HTERT RPE-1 (cell line): ENCODE results near the gene PRKD2.

Source experiments
- in situ Hi-C: fragments of 300-500 bp; cut with MboI; formaldehyde crosslinking; loops from 4 replicates; pipeline ENCODE4 v1.14.3; 2020; ENCODE audit warnings: low sequenced_read_pairs

Gene PRKD2

DNA sequence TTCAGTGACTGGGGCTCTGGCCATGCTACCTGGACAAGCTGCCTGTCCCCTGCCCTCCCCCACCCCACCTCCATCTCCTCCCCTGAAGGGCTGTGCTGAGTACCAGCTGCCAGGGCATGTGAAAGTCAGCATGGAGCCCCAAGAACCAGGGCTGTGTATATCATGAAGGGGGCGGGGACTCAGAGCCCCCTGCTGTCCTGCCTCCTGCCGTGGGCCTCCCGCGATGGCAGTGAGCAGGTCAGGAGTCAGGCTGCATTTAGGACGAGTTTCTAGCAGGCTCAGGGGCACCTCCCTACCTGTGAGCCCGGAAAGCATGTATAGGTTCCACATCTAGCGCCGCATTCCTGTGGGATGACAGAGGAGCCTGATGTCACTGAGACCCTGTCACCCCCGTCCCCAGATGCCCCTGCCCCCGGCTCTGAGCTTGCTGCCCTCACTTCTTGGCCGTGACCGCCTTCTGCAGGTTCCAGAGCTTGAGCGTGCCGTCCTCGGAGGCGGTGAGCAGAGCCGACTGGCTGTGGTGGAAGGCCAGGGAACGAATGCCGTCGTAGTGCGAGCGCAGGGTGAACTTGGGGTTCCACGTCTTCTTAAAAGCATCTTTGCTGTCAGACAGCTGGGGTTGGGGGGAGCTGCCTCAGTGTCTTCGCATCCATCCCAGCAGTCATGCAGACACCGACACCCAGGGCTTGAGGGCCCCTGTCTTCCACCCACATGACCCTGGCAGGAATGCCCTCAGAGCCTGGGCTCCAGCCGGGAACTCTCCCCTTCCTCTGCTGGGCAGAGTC is 8.3 kb upstream of the PRKD2 start:
- in situ Hi-C loops = no loop called here

DNA sequence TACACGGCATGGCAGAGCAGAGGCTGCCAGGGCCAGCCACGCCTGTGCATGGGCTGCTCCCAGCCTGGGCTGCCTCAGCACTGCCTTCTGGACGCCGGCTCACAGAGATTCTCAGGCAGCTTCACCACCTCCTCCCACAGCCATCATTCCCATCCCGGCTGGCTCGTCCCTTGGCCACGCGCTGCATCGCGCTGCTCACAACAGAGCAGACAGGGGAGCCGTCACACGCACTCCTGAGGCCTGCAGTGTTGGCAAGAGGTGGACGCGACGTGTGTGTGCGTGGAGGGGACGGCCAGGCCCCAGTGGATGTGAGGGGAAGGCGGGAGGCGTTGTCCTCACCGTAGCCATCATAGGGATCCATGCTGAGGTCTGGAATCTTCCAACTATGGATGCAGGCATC is 7.6 kb upstream of the PRKD2 start:
- in situ Hi-C loops = no loop called here

DNA sequence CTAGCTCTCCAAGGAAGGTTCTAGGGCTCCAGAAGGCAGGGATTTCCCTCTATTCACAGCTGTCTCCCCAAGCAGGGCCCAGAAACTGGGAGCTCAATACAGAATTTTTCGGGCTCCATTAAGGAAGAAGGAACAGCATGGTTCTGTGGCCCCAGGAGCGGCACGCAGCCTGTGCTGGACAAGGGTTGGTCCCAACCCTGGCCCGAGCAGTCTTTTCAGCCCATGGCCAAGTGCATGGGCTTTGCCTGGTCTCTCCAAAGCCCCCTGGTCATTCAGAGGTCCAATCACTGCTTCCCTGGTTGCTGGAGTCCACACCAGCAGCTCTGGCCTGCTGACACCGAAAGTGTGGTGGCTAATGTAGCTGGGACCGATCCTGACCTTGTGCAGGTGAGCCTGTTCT is 6.6 kb upstream of the PRKD2 start:
- in situ Hi-C loops = no loop called here

DNA sequence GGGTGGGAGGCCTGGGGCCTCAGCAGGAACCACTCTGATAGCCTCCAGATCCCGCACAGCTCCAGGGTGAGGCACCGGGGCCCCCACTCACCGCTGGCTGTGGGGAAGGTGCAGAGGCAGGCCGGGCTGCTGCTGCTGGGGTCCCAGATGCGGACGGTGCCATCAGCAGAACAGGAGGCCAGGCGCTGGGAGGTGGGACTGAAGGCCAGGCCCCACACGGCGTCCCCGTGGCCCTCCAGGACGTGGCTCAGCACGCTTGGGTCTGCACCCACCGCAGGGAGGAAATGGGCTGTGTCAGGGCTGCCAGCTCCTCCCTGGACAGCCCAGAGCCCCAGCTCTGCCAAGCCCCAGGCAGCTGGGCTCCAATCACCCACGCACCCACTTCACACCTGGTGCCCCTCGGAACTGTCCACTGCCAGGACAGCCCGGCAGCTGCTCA is 6.1 kb upstream of the PRKD2 start:
- in situ Hi-C loops = no loop called here

DNA sequence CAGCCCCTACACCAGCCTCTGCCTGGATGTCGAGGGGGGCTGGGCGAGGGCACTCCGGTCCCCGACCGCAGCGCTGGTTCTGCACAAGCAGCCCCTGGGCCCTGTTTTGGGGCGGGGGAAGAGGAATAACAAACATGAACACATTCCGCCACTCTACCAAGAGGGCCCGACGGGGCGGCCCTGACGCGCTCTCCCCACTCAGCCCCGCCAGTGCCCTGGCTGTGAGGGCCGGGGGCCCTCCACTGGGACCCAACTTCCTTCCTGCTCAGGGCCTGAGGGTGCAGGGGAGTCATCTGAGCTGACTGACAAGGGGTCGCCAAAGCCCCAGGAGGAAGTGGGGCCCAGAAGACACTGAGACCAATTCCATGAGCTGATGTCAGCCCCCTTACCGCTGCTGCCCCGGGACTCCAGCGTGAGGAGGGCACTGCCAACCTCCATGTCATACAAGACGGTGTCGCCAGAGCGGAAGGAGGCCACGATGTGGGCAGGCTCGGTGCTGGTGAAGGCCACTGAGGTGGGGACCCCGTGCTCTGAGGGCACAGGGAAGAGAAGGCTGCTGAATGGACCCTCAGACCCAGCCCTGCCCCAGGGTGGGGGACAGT is 5.6 kb upstream of the PRKD2 start:
- in situ Hi-C loops = no loop called here

DNA sequence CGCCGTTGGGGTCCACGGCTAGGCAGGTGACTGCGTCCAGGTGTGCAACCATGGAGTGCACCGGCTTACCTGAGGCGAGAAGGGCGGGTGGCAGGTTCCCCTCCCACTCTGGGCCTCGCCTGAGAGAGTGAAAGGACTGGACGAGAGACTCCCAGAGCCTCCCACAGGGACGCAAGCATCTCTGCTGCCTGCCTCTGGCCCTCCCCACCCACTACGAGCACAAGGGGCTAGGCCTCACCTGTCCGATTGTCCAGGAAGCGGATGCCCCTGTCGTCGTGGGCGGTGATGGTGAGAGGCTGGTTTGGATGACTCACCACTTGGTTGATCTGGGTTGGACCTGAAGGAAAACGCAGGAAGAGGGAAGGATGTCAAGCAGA is 5.1 kb upstream of the PRKD2 start:
- in situ Hi-C loops = no loop called here

DNA sequence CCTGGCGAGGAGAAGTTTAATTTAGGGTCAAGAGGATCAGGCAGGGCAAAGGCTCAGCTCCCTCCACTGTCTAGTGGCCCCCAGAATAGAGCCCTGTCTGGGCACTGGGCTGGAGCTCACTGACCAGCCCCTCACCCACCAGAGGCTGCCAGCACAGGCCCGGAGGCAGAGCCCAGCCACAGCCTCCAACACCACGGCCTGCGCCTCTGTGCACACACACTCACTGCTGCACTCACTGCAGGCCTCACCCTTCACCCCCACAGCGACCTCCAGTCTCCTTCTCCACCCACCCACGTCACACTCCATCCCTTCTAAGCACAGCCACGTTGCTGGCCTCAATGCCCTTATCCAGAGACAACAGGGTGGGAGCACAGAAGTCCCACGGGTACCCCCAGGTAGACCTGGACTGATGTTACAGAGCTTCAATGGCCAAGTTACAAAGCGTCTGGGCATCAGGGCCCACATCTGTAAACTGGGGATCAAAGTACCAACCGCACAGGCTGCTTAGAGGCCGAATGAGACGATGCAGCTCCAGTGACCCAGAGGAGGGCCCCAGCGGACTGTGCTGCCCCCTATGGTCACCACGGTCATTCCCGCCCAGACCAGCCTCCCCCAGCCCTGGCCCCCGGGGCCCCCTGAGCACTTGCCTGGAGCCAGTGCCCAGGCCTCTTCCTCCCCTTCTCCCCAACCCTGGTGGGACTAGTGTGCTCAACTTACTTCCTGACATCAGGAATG is 4.5 kb upstream of the PRKD2 start:
- in situ Hi-C loops = no loop called here

DNA sequence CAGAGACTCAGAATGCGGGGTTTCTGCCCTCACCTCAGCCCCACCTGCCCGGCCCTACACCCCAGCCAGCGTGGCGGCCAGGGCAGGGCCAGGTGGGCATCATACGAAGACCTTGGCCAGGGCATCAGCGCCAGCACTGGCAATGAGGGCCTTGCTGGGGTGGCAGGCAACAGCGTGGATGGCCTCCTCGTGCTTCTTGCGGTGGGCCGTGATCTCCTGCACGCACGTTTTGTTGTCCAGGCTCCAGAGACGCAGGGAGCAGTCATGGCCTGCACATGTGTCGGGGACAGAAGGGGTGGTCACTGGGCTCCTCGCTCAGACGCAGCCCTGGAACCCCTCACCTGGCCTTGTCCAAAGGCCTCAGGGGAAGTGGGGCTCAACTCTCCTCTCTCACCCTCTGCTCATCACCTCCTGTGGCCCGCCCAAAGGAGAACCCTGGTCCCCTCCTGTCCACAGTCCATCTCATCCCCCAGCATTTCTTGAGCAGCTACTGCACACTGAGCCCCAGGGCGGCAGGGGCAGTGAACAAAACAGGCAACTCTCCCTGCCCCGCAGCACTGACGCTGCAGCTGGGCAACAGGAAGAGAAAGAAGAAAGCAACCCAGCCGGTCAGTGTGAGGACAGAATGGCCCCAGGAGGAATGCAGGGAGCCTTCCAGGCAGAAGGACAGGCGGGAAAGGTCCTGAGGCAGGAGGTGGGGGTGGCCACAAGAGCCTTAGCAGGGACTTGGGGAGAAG is 3.8 kb upstream of the PRKD2 start:
- in situ Hi-C loops = no loop called here

DNA sequence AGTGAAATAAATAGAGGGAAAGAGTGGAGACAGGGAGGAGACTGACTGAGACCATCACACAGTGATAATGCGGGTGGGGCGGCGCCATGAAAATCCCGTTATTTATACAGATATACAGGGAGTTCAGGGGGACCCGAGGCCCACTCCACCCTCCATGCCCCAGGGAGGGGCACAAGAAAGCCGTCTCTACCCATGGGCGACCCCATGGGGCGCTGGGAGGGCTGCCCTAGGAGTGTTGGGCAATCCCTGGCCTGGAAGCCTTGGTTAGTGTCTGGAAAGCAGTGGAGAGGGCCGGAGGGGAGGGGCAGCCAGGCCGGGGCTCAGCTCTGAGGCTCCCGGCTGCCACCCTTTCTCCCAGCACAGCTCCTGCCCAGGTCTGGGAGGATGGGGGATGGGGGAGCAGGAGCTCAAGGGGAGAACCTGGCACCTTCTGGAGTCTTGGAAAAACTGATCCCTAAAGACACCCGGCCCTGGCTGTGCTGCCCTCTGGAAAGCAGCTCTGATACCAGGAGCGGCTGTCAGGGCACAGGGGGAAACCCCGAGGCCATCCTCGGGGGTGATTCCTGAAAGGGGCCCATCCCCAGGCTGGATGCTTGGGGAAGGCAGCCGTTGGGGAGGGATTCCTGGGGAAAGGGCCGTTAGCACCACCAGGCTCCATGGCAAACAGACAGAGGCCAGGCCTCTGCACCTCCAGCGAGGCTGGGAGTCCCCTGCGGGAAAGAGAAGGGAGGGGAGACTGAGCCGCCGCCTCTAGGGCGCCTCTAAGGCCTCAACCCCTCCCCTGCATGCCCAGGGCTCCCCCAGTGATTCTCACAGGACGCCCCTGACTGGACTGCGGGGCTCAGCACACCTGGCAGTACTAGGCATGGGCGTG is 3.0 kb upstream of the PRKD2 start:
- in situ Hi-C loops = no loop called here

DNA sequence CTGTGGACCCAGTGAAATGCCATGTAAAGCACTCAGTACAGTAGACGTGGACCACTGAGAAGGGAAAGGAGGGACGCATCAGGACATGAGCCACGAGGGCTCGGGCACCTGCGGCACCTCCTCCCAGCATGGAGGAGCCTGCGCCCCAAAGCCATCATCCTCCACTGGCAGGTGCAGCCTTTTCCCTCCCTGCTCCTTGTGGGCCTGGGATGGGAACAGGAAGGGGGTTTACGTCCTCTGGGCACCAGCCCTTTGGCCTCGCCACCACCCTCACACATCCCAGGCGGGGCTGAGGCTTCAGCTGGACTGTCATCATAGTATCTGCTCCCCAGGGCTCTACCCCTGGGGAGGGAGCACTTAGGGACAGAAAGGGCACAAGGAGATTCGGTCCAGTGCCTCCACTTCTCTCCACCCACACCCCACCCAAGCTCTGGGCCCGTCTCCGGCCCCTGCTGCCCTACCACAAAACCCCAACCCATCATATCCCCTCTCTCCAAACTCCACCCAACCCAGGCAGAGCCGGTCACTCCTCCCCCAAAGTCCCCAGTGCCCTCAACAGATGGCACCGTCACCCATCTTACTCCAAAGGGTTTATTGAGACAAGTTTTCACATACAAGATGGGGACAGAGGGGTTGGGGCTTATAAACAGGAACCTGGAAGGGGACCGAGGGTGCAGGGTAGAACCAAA is 2.2 kb upstream of the PRKD2 start:
- in situ Hi-C loops = no loop called here

DNA sequence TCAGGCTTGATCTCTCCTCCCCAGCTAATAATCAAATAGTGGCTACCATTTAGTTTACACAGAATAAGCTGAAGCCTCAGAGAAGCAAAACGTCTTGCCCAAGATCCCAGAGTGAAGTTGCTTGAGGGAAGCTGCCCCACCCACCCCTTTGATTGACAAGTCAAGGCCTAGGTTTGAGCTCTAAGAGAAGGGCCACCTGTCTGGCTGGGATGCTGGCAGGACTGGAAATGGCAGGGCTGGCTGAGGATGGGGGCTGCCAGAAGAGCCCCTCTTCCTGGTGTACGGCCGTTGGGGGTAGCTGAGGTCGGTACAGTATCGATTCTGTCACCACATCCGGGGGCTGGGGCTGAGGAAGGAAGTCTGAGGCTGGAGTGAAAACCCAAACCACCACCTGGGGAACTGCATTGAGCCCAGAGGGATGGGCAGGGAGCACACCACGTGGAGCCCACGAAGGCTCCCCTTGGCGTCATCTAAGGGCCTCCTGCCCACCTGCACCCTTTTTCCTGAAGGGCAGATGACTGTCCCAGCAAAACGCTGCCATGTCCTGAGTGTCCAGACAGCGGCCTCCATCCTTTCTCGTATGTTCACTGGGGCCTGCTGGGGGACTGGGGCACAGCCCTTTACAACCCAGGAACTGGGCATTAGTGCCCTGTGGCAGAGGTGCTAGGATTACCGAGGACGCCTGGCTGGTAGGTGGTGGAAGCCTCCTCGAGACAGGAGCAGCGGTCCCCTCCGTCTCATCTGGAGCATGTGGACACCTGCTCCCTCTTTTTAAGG is 1.4 kb upstream of the PRKD2 start:
- in situ Hi-C loops = no loop called here

DNA sequence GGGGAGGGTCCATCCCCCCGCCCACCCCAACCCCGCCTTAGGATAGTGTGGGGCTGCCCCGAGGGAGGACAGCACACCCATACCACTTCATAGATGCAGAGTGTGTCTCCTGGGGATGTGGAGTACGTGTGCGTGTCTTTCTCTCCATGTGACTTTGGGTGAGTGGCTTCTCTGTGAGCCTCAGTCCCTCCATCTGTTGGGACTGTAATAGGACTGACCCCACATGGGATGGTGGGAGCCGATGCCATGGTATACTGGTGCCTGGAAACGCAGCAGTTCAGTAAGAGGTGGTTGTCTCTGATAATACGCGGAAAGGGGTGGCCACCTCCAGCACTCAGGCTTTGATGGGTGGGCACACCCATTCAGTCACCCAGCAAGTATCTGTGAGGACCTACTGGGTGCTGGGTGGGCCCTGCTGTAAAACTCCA is 816 bp upstream of the PRKD2 start:
- in situ Hi-C loops = no loop called here

DNA sequence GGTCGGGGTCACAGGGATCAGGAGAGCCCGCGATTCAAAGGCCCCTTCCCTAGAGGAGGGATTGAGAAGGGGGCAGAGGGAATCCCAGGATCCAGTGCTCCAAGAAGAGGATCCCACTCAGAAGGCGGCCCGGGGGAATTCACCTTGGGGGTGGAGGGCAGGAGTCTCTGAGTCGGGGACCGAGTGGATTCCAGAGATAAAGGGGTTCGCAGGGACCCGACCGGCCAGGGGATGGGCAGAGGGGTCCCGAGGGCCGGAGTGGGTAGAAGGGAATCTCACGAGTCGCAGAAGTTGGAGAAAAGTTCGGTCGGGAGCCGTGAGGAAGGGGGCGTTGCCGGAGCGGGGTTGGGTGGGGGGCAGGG is 261 bp downstream of the PRKD2 start:
- in situ Hi-C loops = no loop called here

DNA sequence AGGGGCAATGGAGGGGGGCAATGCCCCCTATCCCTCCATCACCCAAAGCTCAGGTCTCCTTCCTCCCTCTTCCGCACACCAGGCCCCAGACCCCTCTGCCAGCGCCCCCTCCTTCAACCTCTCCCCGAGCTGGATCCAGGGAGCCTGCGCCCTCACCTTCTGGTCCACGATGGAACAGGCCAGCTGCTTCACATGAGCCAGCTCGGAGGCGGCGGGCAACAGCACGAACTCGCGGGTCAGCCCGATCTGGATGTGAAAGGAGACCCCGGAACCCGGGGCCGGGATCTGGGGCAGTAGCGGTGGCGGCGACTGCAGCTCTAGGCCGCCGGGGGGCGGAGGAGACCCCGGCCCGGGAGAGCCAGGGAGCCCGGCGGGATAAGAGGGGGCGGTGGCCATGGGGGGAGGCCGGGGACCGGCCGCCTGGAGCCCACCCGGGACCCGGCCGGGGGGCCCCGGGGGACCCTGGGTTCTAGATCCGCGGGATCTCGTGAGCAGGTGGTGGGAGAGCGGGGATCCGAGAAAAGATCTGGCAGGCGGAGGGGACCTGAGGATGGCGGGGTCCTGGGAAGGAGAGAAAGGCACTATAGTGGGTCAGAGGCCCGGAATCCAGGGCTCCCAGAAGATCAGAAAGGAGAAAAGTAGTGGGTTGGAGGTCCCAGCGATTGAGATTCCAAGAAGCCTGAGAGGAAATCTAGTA is 791 bp downstream of the PRKD2 start:
- in situ Hi-C loops = no loop called here

DNA sequence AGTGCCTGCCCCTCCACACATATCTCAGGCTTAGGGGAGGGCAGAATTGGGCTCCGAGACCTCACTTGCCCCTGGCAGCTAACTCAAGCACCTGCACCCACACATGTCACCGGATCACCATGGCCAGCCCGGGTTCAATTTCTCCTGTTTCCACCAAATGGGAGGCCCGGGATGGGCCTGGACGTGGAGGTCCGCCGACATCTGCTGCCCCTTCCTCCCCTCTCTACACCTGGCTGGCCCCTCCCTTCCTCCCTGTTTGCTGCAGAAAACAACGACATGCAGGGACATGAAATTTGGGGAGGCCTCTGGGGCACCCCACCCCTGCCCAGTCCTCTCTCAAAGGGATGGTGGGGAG is 1.3 kb downstream of the PRKD2 start:
- in situ Hi-C loops = no loop called here

DNA sequence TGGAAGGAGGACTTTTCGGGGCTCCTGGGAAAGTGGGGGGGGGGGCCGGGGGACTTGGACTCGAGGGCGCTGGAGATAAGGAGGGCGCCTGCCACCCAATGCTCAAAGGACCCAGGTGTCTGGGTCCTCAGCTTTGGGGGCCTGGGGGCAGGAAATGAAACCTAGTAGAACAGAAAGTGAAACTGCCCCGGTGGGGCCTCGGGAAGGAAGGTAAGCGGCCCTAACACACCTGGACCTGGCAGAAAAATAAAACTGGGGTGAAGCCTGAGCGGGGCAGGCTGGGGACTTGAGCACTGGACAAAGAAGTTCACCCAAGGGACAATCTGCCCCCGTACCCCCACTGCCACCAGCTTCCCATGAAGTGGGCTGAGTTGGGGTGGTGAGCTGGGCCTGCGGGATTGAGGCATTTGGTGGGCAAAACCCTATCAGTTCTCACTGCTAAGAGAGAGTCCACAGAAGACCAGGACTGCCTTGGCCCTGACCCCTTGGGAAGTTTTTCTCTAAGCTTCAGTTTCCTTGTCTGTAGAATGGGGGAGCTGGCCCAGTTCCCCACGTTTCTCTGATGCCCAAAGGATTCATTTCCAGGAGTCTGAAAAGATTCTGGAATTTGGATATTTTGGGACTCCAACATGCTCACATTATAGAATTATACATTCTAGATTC is 2.3 kb downstream of the PRKD2 start:
- in situ Hi-C loops = no loop called here

DNA sequence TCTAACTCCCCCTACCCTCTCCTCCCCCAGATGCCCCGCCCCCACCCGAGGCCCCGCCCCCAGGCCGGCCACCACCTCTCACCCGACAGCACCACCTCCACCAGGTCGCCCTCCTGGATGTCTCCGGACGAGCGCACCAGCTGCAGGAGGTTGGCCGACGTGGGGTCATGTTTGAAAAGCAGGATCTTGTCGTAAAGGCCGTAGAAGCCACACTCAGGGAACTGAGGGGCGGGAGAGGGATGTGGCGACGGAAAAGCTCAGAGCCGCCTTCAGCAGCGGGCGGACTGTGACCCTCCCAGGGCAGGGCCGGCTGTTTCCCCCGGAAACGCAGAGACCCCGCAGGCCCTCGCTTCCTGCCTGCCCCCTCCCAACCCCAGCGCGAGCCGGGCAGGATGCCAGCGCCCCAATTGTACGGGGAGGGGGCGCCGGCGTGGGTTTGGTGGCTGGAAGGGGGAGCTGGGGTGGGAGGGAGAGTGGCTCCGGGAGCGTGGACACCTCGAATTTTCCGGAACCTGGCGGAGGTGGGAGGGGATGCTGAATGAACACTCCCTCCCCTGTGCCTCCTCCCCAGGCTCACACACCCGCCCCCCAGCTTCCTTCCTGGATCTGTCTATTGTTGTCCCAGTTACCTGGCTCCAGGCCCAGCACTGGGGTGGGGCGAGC is 3.0 kb downstream of the PRKD2 start:
- in situ Hi-C loops = no loop called here
